Loucy (cell line): ENCODE results near the gene ZNF236.
"Not testable (repeated sequence)": the region's sequence is repeated elsewhere in the genome, so short reads cannot be mapped to it uniquely, and the experiment has no call there.

ENCODE experiments used
- EZH2phosphoT487 ChIP-seq: fragments of 200-600 bp; IDR thresholded peaks from 2 replicates; pipeline ENCODE4 v1.6.1; 2018; ENCODE audit warnings: antibody characterized with exemption, mild to moderate bottlenecking, moderate library complexity, borderline replicate concordance
- TF ChIP-seq, protein P1 (sequence below): fragments of 200-600 bp; sonication (generic); conservative IDR thresholded peaks from 2 replicates; pipeline ENCODE4 v1.5.1; 2014; ENCODE audit warnings: mild to moderate bottlenecking, antibody characterized with exemption, low read length

DNA sequence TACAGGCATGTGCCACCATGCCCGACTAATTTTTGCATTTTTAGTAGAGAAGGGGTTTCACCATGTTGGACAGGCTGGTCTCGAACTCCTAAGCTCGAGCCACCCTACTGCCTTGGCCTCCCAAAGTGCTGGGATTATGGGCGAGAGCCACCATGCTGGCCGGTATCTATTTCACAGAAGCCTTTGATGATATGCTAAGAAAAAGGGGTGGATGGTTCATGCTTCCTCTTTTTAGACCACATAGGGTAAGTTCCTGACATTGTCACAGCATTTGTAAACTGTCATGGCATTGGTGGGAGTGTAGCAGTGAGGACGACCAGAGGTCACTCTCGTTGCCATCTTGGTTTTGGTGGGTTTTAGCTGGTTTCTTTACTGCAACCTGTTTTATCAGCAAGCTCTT, 10.8 kb upstream of the ZNF236 start:
- TF ChIP-seq, protein P1, sequence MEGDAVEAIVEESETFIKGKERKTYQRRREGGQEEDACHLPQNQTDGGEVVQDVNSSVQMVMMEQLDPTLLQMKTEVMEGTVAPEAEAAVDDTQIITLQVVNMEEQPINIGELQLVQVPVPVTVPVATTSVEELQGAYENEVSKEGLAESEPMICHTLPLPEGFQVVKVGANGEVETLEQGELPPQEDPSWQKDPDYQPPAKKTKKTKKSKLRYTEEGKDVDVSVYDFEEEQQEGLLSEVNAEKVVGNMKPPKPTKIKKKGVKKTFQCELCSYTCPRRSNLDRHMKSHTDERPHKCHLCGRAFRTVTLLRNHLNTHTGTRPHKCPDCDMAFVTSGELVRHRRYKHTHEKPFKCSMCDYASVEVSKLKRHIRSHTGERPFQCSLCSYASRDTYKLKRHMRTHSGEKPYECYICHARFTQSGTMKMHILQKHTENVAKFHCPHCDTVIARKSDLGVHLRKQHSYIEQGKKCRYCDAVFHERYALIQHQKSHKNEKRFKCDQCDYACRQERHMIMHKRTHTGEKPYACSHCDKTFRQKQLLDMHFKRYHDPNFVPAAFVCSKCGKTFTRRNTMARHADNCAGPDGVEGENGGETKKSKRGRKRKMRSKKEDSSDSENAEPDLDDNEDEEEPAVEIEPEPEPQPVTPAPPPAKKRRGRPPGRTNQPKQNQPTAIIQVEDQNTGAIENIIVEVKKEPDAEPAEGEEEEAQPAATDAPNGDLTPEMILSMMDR = not testable (repeated sequence)
- TF ChIP-seq EZH2phosphoT487 = not testable (repeated sequence)
